Forelimb muscle (tissue), 1 donor: ENCODE data around the gene KCNMA1. TPM values are rescaled to one million over a fixed set of nuclear protein-coding genes. Genes with fewer than 3 reads are reported as not detected.
A peak's percentile ranks its signal among the peaks of the same experiment; 100 is the strongest.
"Not testable (repeated sequence)": the region's sequence is repeated elsewhere in the genome, so short reads cannot be mapped to it uniquely, and the experiment has no call there.

Experiments used
- DNase-seq: peaks from one replicate; pipeline ENCODE4 v3.0.0-alpha.2; 2013; ENCODE audit warnings: low read depth
- polyA plus RNA-seq: library from polyadenylated mRNA; unstranded; fragments of 120-200 nt; gene quantifications from one replicate; pipeline ENCODE4 v1.2.1, GENCODE V29; 2013; ENCODE audit not compliant: insufficient read length

The KCNMA1 gene
- polyA plus RNA-seq, 1 donor: 15.1 TPM

GRCh38 chr10:77533887-77534278 lies 103.7 kb downstream of the KCNMA1 start:
- DNase-seq: no peak

DNA sequence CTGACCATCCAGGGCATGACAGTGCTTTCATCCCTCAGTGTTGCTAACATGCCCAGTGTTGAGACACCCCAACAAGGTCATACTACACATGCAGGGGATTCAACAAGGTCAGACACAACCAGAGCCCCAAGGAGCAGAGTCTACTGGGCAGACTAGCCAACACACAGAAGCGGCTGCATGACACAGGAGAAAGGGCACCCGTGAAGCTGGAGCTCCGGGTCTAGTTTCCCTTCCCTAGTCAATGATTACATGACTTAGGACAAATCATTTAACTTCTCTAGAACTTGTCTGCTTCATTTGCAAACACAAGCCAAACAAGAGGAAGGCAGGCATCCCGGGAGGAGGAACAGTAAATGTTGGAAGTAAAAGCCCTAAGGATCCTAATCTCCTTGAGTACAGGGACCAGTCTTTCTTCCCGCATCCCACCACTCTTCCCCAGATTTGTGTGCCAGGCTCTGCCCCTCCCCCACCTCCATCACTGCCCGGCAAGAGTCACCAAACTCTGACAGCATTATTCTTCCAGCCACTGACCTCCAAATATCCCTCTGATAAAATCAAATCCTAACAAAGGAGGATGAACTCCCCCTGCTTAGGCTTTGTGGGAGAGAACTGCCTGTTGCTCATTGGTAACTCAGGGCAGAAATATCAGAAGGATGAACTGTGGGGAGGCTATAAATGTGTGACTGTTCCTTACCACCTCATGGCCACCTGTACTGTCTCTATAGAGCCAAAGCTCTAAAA lies 104.3 kb downstream of the KCNMA1 start:
- DNase-seq: no peak

GRCh38 chr10:77532068-77532467 lies 105.5 kb downstream of the KCNMA1 start:
- no peak for DNase-seq

DNA sequence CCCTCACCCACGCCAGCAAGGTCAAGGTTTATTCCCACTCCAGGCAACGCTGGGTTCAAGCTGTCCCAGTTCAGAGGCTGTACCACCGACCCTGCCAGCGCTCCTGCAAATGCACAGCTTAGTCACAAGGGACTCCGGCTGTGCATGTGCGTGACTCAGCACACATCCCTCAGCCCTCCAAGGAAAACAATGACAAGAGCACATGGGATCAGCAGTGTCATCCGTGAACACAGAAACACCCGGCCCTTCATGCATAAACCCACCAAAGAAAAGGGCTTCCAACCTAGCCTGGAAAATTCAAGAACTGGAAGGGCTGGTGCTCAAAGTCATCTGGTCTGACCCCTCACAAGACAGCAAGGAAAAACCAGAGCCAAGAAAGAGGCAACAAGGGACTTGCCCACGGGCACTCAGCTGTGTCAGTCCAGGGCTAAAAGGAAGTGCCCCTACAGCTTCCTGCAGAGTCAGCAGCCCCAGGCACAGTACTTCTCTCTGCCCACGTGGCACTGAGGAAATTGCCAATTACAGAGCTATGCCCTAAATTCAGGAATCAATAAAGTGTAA lies 106.1 kb downstream of the KCNMA1 start:
- no peak for DNase-seq

- no peak for DNase-seq
Measured at GRCh38 chr10:77530011-77530410, 107.6 kb downstream of the KCNMA1 start.

- no peak for DNase-seq
Measured at GRCh38 chr10:77529050-77529576, 108.5 kb downstream of the KCNMA1 start.

- DNase-seq: no peak
Measured at GRCh38 chr10:77527839-77528238, 109.8 kb downstream of the KCNMA1 start.

GRCh38 chr10:77526868-77527617 lies 110.6 kb downstream of the KCNMA1 start:
- no peak for DNase-seq

- DNase-seq: peak; percentile 76
Measured at GRCh38 chr10:77524281-77524711, 113.3 kb downstream of the KCNMA1 start.

DNA sequence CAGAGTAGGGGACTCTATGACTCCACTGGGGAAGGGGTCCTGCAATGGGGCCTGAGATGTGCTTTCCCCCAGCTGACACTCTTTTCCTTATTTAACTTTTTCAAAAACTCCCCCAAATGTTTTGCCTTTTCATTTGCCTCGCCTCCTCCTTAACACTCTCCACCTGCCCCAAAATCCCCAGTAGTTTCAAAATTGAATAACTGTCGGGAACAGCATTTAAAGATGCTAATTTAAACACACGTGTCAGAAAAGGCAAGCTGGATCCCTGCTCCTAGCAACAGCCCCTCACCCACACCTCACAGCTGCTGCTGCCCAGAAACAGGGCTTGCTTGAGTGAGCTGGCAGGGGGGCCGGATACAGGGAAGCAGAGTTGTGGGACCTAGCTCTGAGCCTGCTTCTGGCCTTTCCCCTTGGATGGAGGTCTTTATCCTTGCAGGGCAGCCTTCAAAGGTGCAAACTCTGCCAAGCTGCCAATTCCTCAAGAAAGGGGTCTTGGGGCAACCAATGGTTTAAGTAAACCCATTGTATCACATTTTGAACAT lies 115.3 kb downstream of the KCNMA1 start:
- no peak for DNase-seq

DNA sequence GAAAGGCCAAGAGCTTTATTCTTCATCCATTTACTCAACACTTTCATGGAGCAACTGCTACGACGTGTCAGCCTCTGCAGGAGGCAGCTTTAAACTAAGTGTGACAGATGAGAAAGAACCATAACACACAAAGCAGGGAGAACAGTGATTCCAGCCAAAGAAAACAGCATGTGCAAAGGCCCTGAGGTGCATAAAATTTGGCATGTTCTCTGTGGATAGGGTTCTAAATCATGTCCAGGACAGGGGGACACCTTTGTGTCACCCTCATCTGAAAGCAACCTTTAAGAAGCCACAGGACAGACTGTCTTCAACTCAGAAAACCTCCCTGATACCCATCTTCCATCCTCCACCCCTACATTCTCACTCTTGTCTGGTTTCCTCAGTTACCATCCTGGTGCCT lies 116.6 kb downstream of the KCNMA1 start:
- DNase-seq: no peak

DNA sequence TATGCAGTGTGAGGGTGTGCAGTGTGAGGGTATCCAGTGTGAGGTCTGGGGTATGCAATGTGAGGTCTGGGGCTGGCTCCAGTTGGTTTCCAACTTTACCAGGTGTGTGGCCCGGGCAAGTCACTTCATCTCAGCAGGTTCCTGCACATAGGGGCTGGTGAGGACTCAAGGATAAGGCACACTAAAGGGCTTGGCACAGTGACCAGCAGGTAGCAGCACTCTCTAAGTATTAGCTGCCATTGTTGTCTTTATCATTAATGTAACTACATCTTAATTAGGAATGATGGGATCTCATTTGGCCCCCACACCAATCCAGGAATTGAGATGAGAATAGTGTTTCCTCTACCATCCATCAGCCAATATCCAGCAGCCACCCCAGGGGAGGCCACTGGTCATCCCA lies 117.3 kb downstream of the KCNMA1 start:
- no peak for DNase-seq

GRCh38 chr10:77519791-77520190 lies 117.8 kb downstream of the KCNMA1 start:
- not testable (repeated sequence) for DNase-seq

DNA sequence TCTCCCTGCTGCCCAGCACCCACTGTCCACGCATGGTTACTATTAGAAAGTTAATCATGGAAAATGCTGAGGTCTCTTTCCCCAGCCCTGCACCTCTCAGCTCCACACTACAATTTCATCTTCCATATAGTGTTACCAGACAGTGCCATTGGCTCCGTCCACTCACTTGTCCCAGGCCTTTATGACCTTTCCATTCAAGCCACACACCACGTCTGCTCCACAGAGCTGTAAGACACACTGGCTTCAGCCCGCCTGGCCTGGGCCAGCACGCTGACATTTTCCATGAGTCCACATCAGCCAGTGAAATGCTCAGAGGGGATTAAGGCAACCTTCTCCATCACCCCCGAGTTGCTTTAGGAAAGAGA lies 118.7 kb downstream of the KCNMA1 start:
- DNase-seq: no peak

GRCh38 chr10:77518241-77518909 lies 119.2 kb downstream of the KCNMA1 start:
- DNase-seq: no peak

DNA sequence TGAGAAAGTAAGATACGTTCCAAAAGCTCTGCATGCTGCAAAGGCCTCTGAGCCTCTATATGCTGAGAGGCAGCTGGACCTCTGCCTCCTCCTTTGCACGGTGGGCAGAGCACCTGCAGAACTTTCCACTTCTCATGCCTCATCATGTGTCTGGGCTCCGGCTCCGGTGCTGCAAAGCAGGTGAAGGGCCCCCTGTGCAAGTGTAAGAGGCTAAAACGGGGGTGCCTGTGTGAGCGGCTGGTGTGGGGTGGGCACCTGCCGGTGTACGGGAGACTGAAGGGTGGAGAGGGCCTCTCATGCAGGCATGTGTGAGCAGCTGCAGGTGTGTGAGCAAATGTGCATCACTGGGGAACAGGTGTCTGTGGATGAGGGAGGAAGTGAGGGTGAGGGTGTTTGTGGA lies 121.0 kb downstream of the KCNMA1 start:
- no peak for DNase-seq

DNA sequence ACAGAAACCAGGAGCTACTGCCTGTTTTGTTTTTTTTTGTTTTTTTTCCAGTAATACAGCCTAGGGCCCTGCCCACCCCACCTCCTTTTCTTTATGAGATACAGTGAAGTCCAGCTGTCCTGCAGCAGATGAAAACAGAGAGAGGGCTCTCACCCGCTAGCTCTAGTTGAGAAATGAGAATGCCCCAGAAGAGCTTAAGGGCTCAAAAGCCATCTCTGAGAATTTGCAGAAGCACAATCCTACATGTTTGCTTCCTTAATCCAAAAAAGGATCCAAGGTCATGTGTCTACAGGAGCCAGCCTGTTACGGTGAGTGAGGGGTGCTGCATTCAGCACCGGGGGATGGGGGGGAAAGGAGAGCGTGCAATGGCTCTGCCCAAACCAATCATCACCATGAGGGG lies 122.7 kb downstream of the KCNMA1 start:
- no peak for DNase-seq

- DNase-seq: no peak
Measured at GRCh38 chr10:77513781-77514331, 123.8 kb downstream of the KCNMA1 start.

DNA sequence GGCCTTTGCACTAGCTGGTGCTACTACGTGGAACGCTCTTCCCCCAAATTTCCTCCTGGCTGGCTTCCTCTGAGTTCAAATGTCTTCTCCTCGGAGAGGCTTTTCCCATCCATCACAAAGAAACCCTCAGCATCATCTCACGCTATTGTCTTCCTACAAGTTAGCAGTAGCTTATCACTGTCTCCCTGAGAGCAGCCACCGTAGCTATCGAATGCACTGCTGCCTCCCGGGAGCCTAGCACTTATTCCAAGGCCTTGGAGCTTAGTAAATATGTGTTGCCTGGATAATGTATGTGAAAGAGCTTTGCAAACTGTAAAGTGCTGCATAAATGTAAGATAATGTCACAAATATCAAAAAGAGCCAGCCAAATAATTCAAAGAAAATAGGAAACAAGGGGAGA lies 124.4 kb downstream of the KCNMA1 start:
- no peak for DNase-seq

DNA sequence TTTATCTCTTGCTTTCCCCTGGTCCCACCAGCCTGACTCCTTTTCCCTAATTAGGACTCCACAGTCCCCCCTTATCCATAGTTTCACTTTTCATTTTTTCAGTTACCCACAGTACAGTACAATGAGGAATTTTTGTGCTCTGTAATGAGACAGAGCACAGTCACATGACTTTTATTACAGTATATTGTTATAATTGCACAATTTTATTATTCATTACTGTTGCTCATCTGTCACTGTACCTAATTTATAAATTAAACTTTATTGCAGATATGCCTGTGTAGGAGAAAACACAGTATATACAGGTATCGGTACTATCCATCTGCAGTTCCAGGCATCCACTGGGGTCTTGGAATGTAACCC lies 125.4 kb downstream of the KCNMA1 start:
- no peak for DNase-seq

GRCh38 chr10:77511498-77512218 lies 126.0 kb downstream of the KCNMA1 start:
- no peak for DNase-seq
